GM12878 (cell line): ENCODE results near the gene AP1M2. TPM values are rescaled to one million over a fixed set of nuclear protein-coding genes. Genes with fewer than 3 reads are reported as not detected.

ENCODE experiments used
- ATF2 ChIP-seq: IDR thresholded peaks from 2 replicates; pipeline ENCODE4 v1.6.1; 2012; ENCODE audit warnings: low read length, inconsistent platforms
- BRCA1 ChIP-seq: IDR thresholded peaks from 2 replicates; pipeline ENCODE4 v1.6.1; 2011; ENCODE audit warnings: low read depth, low read length, improper control_type of control experiment
- CHD2 ChIP-seq: IDR thresholded peaks from 2 replicates; pipeline ENCODE4 v1.6.1; 2011; ENCODE audit warnings: low read depth, low read length, improper control_type of control experiment, borderline replicate concordance
- CREM ChIP-seq: IDR thresholded peaks from 2 replicates; pipeline ENCODE4 v1.6.1; 2014; ENCODE audit warnings: antibody characterized with exemption, low read depth
- E2F8 ChIP-seq: fragments of 450-650 bp; IDR thresholded peaks from 2 replicates; pipeline ENCODE4 v1.6.1; 2018; ENCODE audit warnings: mild to moderate bottlenecking, low read depth, moderate library complexity; ENCODE audit not compliant: partially characterized antibody
- FOS ChIP-seq: IDR thresholded peaks from 3 replicates; pipeline ENCODE4 v1.6.1; 2011; ENCODE audit warnings: borderline replicate concordance; ENCODE audit not compliant: insufficient read length; ENCODE audit errors: extremely low read depth
- FOXK2 ChIP-seq: fragments of 450-650 bp; IDR thresholded peaks from 2 replicates; pipeline ENCODE4 v1.6.1; 2017; ENCODE audit warnings: mild to moderate bottlenecking, moderate library complexity
- HDAC2 ChIP-seq: fragments of 200-600 bp; sonication (generic); IDR thresholded peaks from 2 replicates; pipeline ENCODE4 v1.6.1; 2017
- IKZF2 ChIP-seq, 2 experiments: fragments of 450-650 bp; IDR thresholded peaks; 2 replicates each; pipeline ENCODE4 v1.6.1; 2017; ENCODE audit warnings: mild to moderate bottlenecking in 2 of 2, moderate library complexity in 2 of 2
- MAX ChIP-seq: IDR thresholded peaks from 2 replicates; pipeline ENCODE4 v1.6.1; 2012; ENCODE audit warnings: low read depth, low read length, improper control_type of control experiment
- PAX8 ChIP-seq: fragments of 450-650 bp; IDR thresholded peaks from 2 replicates; pipeline ENCODE4 v1.6.1; 2017; ENCODE audit warnings: mild to moderate bottlenecking, moderate library complexity
- PKNOX1 ChIP-seq: fragments of 450-650 bp; IDR thresholded peaks from 2 replicates; pipeline ENCODE4 v1.6.1; 2016; ENCODE audit warnings: mild to moderate bottlenecking
- POLR2A ChIP-seq: IDR thresholded peaks from 2 replicates; pipeline ENCODE4 v1.6.1; 2011; ENCODE audit warnings: low read depth, mild to moderate bottlenecking, low read length
- RELA ChIP-seq: fragments of 450-650 bp; IDR thresholded peaks from 2 replicates; pipeline ENCODE4 v1.8.0; 2014; ENCODE audit warnings: borderline replicate concordance; ENCODE audit not compliant: partially characterized antibody
- SIN3A ChIP-seq: IDR thresholded peaks from 2 replicates; pipeline ENCODE4 v1.6.1; 2012; ENCODE audit warnings: low read depth, low read length, improper control_type of control experiment
- SMAD1 ChIP-seq: fragments of 450-650 bp; IDR thresholded peaks from 2 replicates; pipeline ENCODE4 v1.6.1; 2018; ENCODE audit warnings: mild to moderate bottlenecking, low read depth; ENCODE audit not compliant: partially characterized antibody
- SREBF2 ChIP-seq: IDR thresholded peaks from 2 replicates; pipeline ENCODE4 v1.6.1; 2012; ENCODE audit warnings: mild to moderate bottlenecking, low read length
- SUPT20H ChIP-seq: IDR thresholded peaks from 2 replicates; pipeline ENCODE4 v1.6.1; 2011; ENCODE audit warnings: low read depth, mild to moderate bottlenecking, low read length, moderate library complexity, borderline replicate concordance; ENCODE audit not compliant: control insufficient read depth
- TAF1 ChIP-seq: IDR thresholded peaks from 2 replicates; pipeline ENCODE4 v1.6.1; 2011; ENCODE audit warnings: mild to moderate bottlenecking, low read depth, low read length, borderline replicate concordance
- ZNF24 ChIP-seq: fragments of 450-650 bp; IDR thresholded peaks from 2 replicates; pipeline ENCODE4 v1.6.1; 2017; ENCODE audit warnings: antibody characterized with exemption, mild to moderate bottlenecking
- polyA plus RNA-seq, 11 experiments: library from polyadenylated mRNA; depleted of rRNA in 4 of 11; unstranded in 6 of 11; stranded (reverse) in 5 of 11; fragments of >200 nt; fragmentation: Nextera tagmentation in 4 of 11; fragmentation: Illumina TruSeq in 1 of 11; extraction: Ambion mirVana in 4 of 11; extraction: Trizol in 1 of 11; gene quantifications; 1 replicate in 1 of 11; 2 replicates in 10 of 11; pipeline versions ENCODE4 v1.2.1 to v1.2.3, GENCODE V29; 2011 to 2016; ENCODE audit warnings: inconsistent platforms in 2 of 11, missing spikeins in 2 of 11, low read depth in 1 of 11
- total RNA-seq, 4 experiments: library from RNA; depleted of rRNA in 3 of 4; stranded (reverse); fragments of >200 nt in 3 of 4; fragmentation: Illumina TruSeq in 1 of 4; extraction: Trizol in 1 of 4; gene quantifications; 2 replicates each; pipeline versions ENCODE4 v1.2.1 to v1.2.3, GENCODE V29; 2013 to 2021
- TF ChIP-seq, protein P1 (sequence below): fragments of 150-350 bp; IDR thresholded peaks from 2 replicates; pipeline ENCODE4 v1.6.1; 2016; ENCODE audit warnings: low read depth, low read length
- TF ChIP-seq, protein P2 (sequence below): IDR thresholded peaks from 2 replicates; pipeline ENCODE4 v1.6.1; 2011; ENCODE audit warnings: low read depth, mild to moderate bottlenecking, low read length, moderate library complexity, borderline replicate concordance; ENCODE audit errors: extremely low read depth

Gene AP1M2
- total and polyA plus RNA-seq, 10 of the 15 experiments (the other 5 are each of a cell fraction or from before 2014, with no cell fraction given): 0.72 TPM; not detected in 9

DNA sequence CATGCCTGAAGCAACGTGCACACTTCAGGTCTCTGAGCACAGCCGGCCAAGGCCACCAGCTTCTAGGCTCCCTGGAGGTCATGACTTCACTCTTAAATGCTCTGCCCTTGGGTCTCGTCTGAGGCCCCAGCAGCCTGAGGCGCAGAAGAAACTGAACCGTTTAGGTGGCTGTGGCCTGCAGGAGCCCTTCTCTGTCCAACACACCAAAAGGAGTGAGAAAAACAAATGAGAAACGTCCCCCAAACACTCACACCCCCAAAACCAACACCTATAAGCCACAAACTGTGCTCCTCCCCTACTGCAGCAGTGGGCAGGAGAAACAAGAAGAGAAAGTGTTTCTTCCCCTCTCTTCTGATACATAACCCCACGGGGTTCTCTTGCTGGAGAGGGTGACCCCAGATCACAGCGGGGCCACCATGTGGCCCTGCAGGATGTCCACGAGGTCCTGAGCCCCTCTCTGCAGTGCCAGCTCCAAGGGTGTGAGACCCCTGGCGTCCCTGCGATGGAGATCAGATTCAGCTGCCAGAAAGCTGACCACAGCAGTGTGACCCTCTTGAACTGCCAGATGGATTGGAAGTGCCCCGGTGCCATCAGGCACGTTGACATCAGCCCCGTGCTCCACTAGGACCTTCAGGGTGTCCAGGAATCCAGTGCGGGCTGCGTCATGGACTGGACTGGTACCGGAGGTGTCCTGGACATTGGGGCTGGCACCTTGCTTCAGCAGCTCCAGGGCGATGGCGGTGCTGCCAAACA lies 20.3 kb downstream of the AP1M2 start (continued):
- TF ChIP-seq FOXK2: no peak; the same call in 1 of the 2 replicates
- no peak for TF ChIP-seq PAX8
- TF ChIP-seq PKNOX1: no peak
- TF ChIP-seq SMAD1: no peak
- peak in 1 of 2 experiments; percentile 2; a peak in 1 of 4 replicates for TF ChIP-seq IKZF2 (IDR thresholded peaks at IDR 0.05)
- TF ChIP-seq RELA: no peak
- TF ChIP-seq CHD2: no peak
- TF ChIP-seq BRCA1: no peak
- TF ChIP-seq, protein P1, sequence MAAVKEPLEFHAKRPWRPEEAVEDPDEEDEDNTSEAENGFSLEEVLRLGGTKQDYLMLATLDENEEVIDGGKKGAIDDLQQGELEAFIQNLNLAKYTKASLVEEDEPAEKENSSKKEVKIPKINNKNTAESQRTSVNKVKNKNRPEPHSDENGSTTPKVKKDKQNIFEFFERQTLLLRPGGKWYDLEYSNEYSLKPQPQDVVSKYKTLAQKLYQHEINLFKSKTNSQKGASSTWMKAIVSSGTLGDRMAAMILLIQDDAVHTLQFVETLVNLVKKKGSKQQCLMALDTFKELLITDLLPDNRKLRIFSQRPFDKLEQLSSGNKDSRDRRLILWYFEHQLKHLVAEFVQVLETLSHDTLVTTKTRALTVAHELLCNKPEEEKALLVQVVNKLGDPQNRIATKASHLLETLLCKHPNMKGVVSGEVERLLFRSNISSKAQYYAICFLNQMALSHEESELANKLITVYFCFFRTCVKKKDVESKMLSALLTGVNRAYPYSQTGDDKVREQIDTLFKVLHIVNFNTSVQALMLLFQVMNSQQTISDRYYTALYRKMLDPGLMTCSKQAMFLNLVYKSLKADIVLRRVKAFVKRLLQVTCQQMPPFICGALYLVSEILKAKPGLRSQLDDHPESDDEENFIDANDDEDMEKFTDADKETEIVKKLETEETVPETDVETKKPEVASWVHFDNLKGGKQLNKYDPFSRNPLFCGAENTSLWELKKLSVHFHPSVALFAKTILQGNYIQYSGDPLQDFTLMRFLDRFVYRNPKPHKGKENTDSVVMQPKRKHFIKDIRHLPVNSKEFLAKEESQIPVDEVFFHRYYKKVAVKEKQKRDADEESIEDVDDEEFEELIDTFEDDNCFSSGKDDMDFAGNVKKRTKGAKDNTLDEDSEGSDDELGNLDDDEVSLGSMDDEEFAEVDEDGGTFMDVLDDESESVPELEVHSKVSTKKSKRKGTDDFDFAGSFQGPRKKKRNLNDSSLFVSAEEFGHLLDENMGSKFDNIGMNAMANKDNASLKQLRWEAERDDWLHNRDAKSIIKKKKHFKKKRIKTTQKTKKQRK: no peak
- peak; percentile 79 for TF ChIP-seq TAF1
- no peak for TF ChIP-seq ZNF24
- no peak for TF ChIP-seq ATF2
- TF ChIP-seq, protein P2, sequence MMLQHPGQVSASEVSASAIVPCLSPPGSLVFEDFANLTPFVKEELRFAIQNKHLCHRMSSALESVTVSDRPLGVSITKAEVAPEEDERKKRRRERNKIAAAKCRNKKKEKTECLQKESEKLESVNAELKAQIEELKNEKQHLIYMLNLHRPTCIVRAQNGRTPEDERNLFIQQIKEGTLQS: no peak
- TF ChIP-seq FOS: no peak
- TF ChIP-seq MAX: no peak
- TF ChIP-seq SREBF2: no peak
- no peak for TF ChIP-seq E2F8
- TF ChIP-seq HDAC2: no peak
- TF ChIP-seq CREM: 0 out of 2 replicates have a peak, but pooled peaks have one; percentile 18
- peak; percentile 80 for TF ChIP-seq POLR2A
- TF ChIP-seq SUPT20H: no peak
- no peak for TF ChIP-seq SIN3A
